Right atrium auricular region (tissue), 2 donors: ENCODE measurements around the gene PLP1. TPM values are rescaled to one million over a fixed set of nuclear protein-coding genes. Genes with fewer than 3 reads are reported as not detected.
"Not testable (repeated sequence)": the region's sequence is repeated elsewhere in the genome, so short reads cannot be mapped to it uniquely, and the experiment has no call there.

Experiments used
- DNase-seq: peaks from one replicate; pipeline ENCODE4 v3.0.0-alpha.2; 2019; ENCODE audit warnings: low spot score
- H3K27ac ChIP-seq, 2 donors: fragments of 200-600 bp; sonication (generic); 1 replicate in 1 of 2; 2 replicates in 1 of 2; pipeline ENCODE4 v1.5.1; 2016 to 2019
- H3K27me3 ChIP-seq, 2 donors: fragments of 200-600 bp; sonication (generic); one replicate each; pipeline versions ENCODE4 v1.5.1 to v1.6.0; 2017 to 2019
- H3K36me3 ChIP-seq: fragments of 200-600 bp; sonication (generic); one replicate; pipeline ENCODE4 v1.5.1; 2016
- H3K4me1 ChIP-seq, 2 donors: fragments of 200-600 bp; sonication (generic); one replicate each; pipeline versions ENCODE4 v1.5.1 to v1.6.0; 2017 to 2019
- H3K4me3 ChIP-seq, 2 donors: fragments of 200-600 bp; sonication (generic); 1 replicate in 1 of 2; 2 replicates in 1 of 2; pipeline ENCODE4 v1.5.1; 2017 to 2019; ENCODE audit warnings: mild to moderate bottlenecking in 1 of 2, moderate library complexity in 1 of 2
- H3K9me3 ChIP-seq, 2 donors: fragments of 200-600 bp; sonication (generic); one replicate each; pipeline ENCODE4 v1.5.1; 2019
- CTCF ChIP-seq, 2 donors: fragments of 200-600 bp; sonication (generic); IDR thresholded peaks; one replicate each; pipeline ENCODE4 v1.5.1; 2019; ENCODE audit warnings: antibody characterized with exemption in 2 of 2
- total RNA-seq, 2 donors: library from RNA; depleted of rRNA; stranded (reverse); fragments of >200 nt; gene quantifications; one replicate each; pipeline ENCODE4 v1.1.0, GENCODE V29; 2016

PLP1 gene
- total RNA-seq, 2 donors from 2014 or later, result 10.6 to 11.9 TPM

- H3K9me3 ChIP-seq, result no peaks in the 10 kb centered on the region
- no peak for TF ChIP-seq CTCF (IDR thresholded peaks at IDR 0.05)
- H3K36me3 ChIP-seq, result no peaks in the 10 kb centered on the region
- H3K4me1 ChIP-seq, result no peaks in the 10 kb centered on the region
- H3K27ac ChIP-seq, result no peak overlapping the region
- no peak for DNase-seq
- no peaks in the 10 kb centered on the region for H3K27me3 ChIP-seq
- no peak overlapping the region for H3K4me3 ChIP-seq
These were observed 30.3 kb downstream of the PLP1 start for GRCh38 chrX:103806862-103807474.

DNA sequence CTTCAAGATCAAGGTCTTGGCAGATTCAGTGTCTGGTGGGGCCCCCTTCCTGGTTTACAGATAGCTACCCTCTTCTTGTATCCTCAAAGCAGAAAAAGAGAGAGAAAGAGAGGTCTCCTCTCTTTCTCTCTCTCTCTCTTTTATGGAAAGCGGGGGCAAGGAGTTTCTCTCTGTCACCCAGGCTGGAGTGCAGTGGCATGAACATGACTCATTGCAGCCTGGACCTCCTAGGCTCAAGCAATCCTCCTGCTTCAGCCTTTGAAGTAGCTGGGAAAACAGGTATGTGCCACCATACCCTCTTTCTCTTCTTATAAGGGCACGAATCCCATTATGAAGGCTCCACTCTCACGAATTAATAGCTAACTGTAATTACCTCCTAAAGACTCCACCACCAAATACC, 35.2 kb downstream of the PLP1 start:
- no peaks in the 10 kb centered on the region for H3K9me3 ChIP-seq
- H3K27me3 ChIP-seq, result no peaks in the 10 kb centered on the region
- no peak overlapping the region for H3K4me3 ChIP-seq
- H3K27ac ChIP-seq, result no peak overlapping the region
- no peaks in the 10 kb centered on the region for H3K36me3 ChIP-seq
- H3K4me1 ChIP-seq, result no peaks in the 10 kb centered on the region
- no peak for DNase-seq
- TF ChIP-seq CTCF (IDR thresholded peaks at IDR 0.05), result no peak

DNA sequence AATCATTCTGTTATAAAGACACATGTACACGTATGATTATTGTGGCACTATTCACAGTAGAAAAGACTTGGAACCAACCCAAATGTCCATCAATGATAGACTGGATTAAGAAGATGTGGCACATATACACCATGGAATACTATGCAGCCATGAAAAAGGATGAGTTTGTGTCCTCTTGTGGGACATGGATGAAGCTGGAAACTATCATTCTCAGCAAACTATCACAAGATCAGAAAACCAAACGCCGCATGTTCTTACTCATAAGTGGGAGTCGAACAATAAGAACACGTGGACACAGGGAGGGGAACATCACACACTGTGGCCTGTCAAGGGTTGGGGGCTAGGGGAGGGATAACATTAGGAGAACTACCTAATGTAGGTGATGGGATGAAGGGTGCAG, 40.5 kb downstream of the PLP1 start:
- not testable (repeated sequence) for H3K36me3 ChIP-seq, DNase-seq, H3K9me3 ChIP-seq, H3K4me1 ChIP-seq, H3K27ac ChIP-seq, H3K4me3 ChIP-seq, H3K27me3 ChIP-seq

- Histone ChIP-seq H3K9me3 (no peaks in the 10 kb centered on the region), H3K36me3 (no peaks in the 10 kb centered on the region), H3K4me3 (no peak overlapping the region), H3K27ac (no peak overlapping the region), H3K27me3 (no peaks in the 10 kb centered on the region), H3K4me1 (no peaks in the 10 kb centered on the region)
- TF ChIP-seq CTCF (IDR thresholded peaks at IDR 0.05), result peak; percentile 89 to 91
- no peak for DNase-seq
These were observed 40.9 kb downstream of the PLP1 start for GRCh38 chrX:103817502-103817901.

- no peaks in the 10 kb centered on the region for H3K36me3 ChIP-seq
- TF ChIP-seq CTCF (IDR thresholded peaks at IDR 0.05), result no peak
- no peak overlapping the region for H3K4me3 ChIP-seq
- DNase-seq, result no peak
- no peak overlapping the region for H3K27ac ChIP-seq
- H3K9me3 ChIP-seq, result no peaks in the 10 kb centered on the region
- no peaks in the 10 kb centered on the region for H3K27me3 ChIP-seq
- H3K4me1 ChIP-seq, result no peaks in the 10 kb centered on the region
These were observed 42.4 kb downstream of the PLP1 start for GRCh38 chrX:103818842-103819619.

- not testable (repeated sequence) for H3K36me3 ChIP-seq, H3K27ac ChIP-seq, H3K4me1 ChIP-seq, H3K4me3 ChIP-seq, DNase-seq, H3K9me3 ChIP-seq, H3K27me3 ChIP-seq
These were observed 44.2 kb downstream of the PLP1 start for GRCh38 chrX:103820802-103821201.

DNA sequence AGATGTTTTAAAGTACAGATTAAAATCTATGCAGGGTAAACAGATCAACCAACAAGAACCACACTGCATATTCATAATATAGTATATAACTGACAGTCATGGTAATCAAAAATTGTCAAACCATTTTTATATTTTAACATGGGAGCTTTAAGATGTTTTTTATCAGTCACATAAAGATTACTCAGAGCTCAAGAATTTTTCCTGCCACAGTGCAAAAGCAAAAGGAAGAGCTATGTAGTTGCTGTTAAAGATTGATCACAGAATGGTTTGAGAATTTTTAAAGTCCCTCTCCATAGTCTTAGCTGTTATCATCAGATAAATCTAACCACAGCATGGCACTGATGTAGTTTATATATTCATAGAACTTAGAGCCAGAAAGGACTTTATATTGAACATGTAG, 47.0 kb downstream of the PLP1 start:
- H3K27me3 ChIP-seq, result no peaks in the 10 kb centered on the region
- TF ChIP-seq CTCF (IDR thresholded peaks at IDR 0.05), result no peak
- H3K4me1 ChIP-seq, result no peaks in the 10 kb centered on the region
- H3K36me3 ChIP-seq, result no peaks in the 10 kb centered on the region
- no peaks in the 10 kb centered on the region for H3K9me3 ChIP-seq
- H3K27ac ChIP-seq, result no peak overlapping the region
- no peak for DNase-seq
- H3K4me3 ChIP-seq, result no peak overlapping the region
